8988T (cell line): ENCODE results near the gene BEST1.
"Not testable (repeated sequence)": the region's sequence is repeated elsewhere in the genome, so short reads cannot be mapped to it uniquely, and the experiment has no call there.

Experiments
- DNase-seq: peaks from one replicate; pipeline ENCODE4 v3.0.0; 2011

The BEST1 gene

GRCh38 chr11:61964666-61965271 is 14.6 kb downstream of the BEST1 start:
- DNase-seq: not testable (repeated sequence)

DNA sequence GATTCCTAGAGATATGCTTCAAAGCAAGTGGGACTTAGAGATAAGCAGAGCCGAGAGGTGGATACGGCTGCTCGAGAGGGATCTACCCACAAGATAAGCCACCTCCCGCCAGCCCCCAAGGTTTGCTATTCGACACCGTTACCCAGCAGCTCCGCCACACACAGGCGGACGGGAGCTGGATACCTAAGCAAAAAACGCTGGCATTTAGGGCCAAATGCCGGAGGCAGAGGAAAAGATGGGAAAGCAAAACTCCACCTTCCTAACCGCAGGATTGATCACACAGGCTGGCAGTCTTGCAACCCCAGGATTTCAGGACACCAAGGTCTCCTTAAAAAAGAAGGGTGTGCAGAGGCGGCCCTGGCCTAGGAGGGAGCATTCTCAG is 16.6 kb downstream of the BEST1 start:
- peak; percentile 30 for DNase-seq

- peak; percentile 93 for DNase-seq
These were observed 17.2 kb downstream of the BEST1 start, which contains the start of gene FTH1 for GRCh38 chr11:61967116-61967923. TSS of gene FTH1 (minus strand) at chr11:61967634. CDS start at chr11:61967425, 209 bp downstream.

GRCh38 chr11:61967924-61968757 is 18.0 kb downstream of the BEST1 start:
- DNase-seq: peak; percentile 43

- DNase-seq: no peak
These were observed 18.7 kb downstream of the BEST1 start for GRCh38 chr11:61968758-61969390.

GRCh38 chr11:61969391-61969758 is 19.2 kb downstream of the BEST1 start:
- DNase-seq: no peak

- DNase-seq: no peak
These were observed 19.9 kb downstream of the BEST1 start for GRCh38 chr11:61969838-61970662.

- peak; percentile 53 for DNase-seq
These were observed 21.3 kb downstream of the BEST1 start for GRCh38 chr11:61971248-61972111.

GRCh38 chr11:61972112-61972671 is 22.0 kb downstream of the BEST1 start:
- DNase-seq: no peak

DNA sequence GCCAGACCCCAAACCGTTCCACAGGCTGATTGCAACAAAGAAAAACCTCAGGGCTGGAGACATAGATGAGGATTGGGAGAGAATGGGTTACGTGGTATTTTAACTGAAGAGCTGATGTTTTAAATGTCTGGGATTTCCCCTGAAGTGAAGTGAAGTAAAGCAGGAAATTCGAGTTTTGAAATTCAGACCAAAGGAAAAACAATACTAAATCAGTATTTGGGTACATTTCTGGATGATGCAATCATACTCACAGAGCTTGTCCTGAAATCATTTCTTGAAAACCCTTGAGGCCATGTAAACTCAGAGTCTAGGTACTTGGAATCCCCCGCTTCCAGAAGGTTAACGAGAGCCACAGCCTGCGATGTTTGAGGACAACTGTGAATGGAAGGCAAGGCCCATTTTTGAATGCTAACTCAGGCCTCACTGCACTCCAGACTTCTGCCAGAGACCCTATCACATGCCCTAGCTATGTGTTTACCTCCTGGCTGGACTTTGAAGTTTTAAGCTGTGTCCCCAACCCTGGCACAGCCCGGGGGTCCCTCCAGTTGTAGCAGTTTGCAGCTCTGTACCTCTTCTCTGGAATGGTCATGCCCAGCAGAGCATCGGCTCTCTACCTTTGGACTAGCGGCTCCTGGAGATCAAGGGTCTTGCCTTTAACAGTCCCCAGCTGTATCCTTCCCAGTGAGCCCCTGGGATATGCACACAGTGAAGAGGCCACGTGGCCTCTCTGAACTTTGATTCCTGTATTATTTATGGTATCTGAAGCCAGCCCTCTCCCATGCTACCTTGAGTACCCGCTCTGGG is 22.7 kb downstream of the BEST1 start:
- DNase-seq: no peak

DNA sequence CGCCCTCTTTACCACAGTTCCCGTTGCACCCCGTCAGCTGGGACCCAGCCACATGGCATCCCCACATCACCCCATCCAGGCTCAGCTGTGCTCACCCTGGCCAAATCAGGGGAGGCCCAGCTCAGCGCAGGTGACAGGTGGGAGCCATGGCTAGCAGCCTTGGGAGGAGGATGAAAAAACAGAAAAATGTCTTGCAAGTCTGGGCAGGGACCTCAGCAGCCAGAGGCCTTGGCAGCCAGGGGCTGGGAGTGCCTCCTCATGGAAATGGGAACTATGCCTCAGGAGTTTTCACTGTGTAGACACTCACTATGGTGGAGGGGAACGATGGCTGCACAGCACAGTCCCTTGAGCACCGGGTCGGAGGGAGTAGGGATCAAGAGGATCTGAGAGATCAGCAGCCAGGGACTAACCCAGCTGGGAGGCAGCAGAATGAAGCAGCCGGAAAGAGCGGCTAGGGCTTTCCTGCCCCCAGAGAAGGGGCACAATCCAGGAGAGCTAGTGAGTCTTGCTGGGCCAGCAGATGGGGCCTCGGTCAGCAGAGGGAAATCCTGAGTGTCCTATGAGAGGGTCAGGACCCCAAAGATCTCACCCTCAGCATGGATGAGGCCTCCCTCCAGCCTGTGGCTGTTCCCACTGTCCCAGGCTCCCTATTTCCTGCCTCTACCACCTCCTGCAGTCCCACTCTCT is 23.5 kb downstream of the BEST1 start:
- DNase-seq: no peak

DNA sequence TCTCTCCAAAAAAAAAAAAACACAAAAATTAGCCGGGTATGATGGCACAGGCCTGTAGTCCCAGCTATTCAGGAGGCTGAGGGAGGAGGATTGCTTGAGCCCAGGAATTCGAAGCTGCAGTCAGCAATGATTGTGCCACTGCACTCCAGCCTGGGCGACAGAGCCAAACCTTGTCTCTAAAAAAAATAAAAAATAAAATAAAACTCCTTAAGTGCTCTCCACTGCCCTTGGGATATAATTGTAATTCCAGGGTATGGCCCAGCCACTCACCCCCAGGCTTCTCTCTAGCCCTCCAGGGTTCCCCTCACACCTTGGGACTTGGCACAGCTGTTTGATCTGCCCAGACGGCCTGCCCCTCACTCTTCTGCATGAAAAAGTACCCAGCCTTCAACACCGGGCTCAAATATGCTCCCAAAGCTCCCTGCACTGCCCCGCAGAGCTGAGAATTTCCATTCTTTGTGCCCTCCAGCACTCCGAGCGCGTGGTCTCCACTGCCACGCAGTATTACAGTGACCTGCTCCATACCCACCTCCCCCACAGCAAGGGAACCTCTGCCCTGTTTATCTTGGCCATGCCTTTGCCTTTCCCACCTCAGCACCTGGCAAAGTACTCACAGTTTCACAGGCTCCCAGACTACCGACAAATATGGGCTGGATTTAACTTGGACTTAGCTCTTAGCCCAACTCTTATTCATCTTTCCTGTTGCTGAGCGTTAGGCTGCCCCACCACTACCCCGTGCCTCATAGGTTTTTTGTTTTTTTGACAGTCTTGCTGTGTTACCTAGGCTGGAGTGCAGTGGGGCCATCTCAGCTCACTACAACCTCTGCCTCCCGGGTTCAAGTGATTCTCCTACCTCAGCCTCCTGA is 24.8 kb downstream of the BEST1 start:
- DNase-seq: no peak

DNA sequence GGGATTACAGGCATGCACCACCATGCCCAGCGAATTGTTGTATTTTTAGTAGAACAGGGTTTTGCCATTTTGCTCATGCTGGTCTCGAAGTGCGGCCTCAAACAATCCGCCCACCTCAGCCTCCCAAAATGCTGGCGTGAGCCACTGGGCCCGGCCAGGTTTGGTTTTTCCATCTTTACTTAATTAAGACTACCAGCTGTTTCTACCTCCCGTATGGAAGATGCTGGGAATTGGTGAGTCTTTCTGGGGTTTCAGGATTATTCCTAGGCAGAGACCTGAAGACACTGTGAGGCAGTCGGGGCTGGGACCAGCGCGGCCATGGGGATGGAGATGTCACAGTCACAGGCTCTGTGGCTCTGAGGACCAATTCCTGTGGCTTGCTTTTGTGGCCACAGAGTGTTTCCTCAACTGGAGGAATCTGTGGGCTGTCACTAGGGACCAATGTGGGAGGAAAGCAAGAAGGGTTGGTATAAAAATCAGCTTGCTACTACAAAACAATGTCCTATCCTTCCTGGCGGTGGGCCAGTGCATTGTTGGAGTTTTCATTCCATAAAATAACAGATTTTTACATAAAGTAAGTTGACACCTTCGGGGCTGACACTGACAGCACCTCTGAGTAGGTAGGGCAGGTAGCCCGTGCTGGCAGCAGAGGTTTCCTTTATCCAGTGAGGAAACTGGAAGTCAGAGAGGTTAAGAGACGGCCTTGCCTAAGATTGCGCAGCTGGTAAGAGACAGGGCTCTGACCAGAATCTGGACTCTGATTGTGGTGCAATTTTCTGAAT is 25.7 kb downstream of the BEST1 start:
- no peak for DNase-seq

DNA sequence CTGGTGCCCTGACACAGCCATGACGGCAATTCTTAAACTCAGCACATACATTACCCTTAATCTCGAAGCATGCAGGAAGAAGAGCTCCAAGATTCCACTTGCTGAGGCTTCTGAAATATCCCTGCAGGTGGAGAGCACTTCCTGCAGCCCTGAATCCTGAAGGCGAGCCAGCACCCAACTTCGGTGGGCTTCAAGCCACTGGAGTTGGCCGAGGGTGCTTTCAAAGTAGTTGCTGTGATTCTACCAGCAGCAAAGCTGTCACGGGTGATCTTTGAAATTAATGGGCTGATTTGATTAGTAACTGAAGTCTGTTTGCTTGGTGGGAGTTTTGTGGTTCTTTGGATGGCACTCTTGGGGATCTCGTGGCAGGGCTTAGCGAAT is 26.3 kb downstream of the BEST1 start:
- DNase-seq: no peak

DNA sequence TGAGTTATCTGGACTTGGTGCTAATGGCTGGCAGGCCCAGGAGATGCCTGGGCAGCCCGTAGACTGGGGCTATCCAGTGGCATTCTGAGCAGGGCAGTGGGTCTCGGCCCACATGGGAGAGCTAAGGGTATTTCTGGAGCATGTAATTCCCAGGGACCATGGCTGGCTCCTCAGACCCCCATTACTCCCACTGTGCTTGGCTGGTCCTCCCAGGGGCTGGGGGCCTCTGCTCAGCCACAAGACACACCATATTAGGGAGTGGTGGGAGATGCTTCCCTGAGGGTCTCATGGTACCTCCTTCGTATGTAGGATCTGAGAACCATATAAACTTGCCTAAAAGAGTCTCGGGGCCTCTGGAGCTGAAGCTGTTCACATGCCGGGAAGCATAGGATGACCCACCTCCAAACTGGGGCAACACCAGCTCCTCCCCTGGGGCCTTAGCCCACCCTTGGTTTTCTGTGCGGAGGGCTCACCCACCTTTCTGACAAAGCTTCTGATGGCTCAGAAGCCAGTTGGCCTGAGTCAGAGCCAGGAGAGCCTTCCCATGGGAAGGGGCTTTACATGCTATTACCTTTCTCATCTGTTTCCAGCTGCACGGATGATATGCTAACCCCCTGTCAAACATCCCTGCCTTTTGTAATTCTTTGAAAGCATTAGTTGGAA is 26.8 kb downstream of the BEST1 start:
- DNase-seq: no peak

GRCh38 chr11:61978703-61979661 is 28.8 kb downstream of the BEST1 start:
- DNase-seq: no peak
